OCI-LY7 (cell line): ENCODE results near the gene GNPTG. TPM values are rescaled to one million over a fixed set of nuclear protein-coding genes. Genes with fewer than 3 reads are reported as not detected.

Source experiments
- BruUV-seq: library from RNA; stranded (reverse); fragments of 400-500 nt; replicated peaks from 2 replicates; lab custom pipeline; 2021; lab: Mats Ljungman, UMichigan
- CTCF ChIA-PET: fragments of 300-600 bp; sonication (Branson Sonifier 250); formaldehyde crosslinking; loops from one replicate; lab custom pipeline; 2022; ENCODE audit warnings: antibody characterized with exemption; ENCODE audit not compliant: unreplicated experiment; lab: Charles Lee
- POLR2A ChIA-PET: fragments of 300-600 bp; sonication (Branson Sonifier 250); formaldehyde crosslinking; loops from one replicate; lab custom pipeline; 2022; ENCODE audit warnings: antibody characterized with exemption; lab: Charles Lee
- DNase-seq: peaks from one replicate; pipeline ENCODE4 v3.0.0-alpha.2; 2015; ENCODE audit warnings: low spot score
- H2AFZ ChIP-seq: fragments of 200-600 bp; sonication (generic), shearing (Covaris generic); 2 replicates; pipeline ENCODE4 v1.6.1; 2014; ENCODE audit warnings: mild to moderate bottlenecking, antibody characterized with exemption, low read length, moderate library complexity
- H3K27ac ChIP-seq: fragments of 200-600 bp; sonication (generic); 2 replicates; pipeline ENCODE4 v1.5.1; 2014; ENCODE audit warnings: mixed run types, low read depth, mild to moderate bottlenecking, moderate library complexity, low read length, inconsistent platforms; ENCODE audit not compliant: poor library complexity, severe bottlenecking
- H3K36me3 ChIP-seq: fragments of 200-600 bp; sonication (generic); 2 replicates; pipeline ENCODE4 v1.6.1; 2014; ENCODE audit warnings: mild to moderate bottlenecking, antibody characterized with exemption, low read length, moderate library complexity, mixed read lengths; ENCODE audit not compliant: insufficient read depth
- H3K4me1 ChIP-seq: fragments of 200-600 bp; sonication (generic); 2 replicates; pipeline ENCODE4 v1.5.1; 2014; ENCODE audit warnings: mild to moderate bottlenecking, low read length; ENCODE audit not compliant: insufficient read depth, poor library complexity, severe bottlenecking
- H3K4me2 ChIP-seq: fragments of 200-600 bp; sonication (generic); 2 replicates; pipeline ENCODE4 v1.6.1; 2014; ENCODE audit warnings: mild to moderate bottlenecking, low read length
- H3K4me3 ChIP-seq: fragments of 200-600 bp; sonication (generic); 2 replicates; pipeline ENCODE4 v1.5.1; 2014; ENCODE audit warnings: mild to moderate bottlenecking, low read depth, low read length; ENCODE audit not compliant: poor library complexity, severe bottlenecking
- H3K79me2 ChIP-seq: fragments of 200-600 bp; sonication (generic); 2 replicates; pipeline ENCODE4 v1.6.1; 2016; ENCODE audit warnings: low read depth, mild to moderate bottlenecking, low read length, moderate library complexity, mixed read lengths; ENCODE audit not compliant: insufficient read depth
- H3K9me2 ChIP-seq: fragments of 200-600 bp; sonication (generic); 2 replicates; pipeline ENCODE4 v1.6.1; 2016; ENCODE audit warnings: mild to moderate bottlenecking, low read length, mixed read lengths; ENCODE audit not compliant: insufficient read depth
- H3K9me3 ChIP-seq: fragments of 200-600 bp; sonication (generic); 2 replicates; pipeline ENCODE4 v1.6.1; 2014; ENCODE audit warnings: mild to moderate bottlenecking, mixed run types, low read length, mixed read lengths
- H4K20me1 ChIP-seq: fragments of 200-600 bp; sonication (generic); 2 replicates; pipeline ENCODE4 v1.6.1; 2014; ENCODE audit warnings: mild to moderate bottlenecking, antibody characterized with exemption, low read length, moderate library complexity, mixed read lengths; ENCODE audit not compliant: insufficient read depth
- EZH2phosphoT487 ChIP-seq: fragments of 200-600 bp; sonication (generic); IDR thresholded peaks from 2 replicates; pipeline ENCODE4 v1.6.1; 2018; ENCODE audit warnings: low read depth, borderline replicate concordance, mild to moderate bottlenecking, mixed run types, antibody characterized with exemption, low read length, moderate library complexity, mixed read lengths
- intact Hi-C: fragments of 100-400 bp; cut with micrococcal nuclease; formaldehyde crosslinking; loops from one replicate; pipeline ENCODE4 v1.10.0; 2022; ENCODE audit not compliant: unreplicated experiment
- total RNA-seq, 2 experiments: library from RNA; depleted of rRNA in 1 of 2; stranded (reverse); fragments of >200 nt in 1 of 2; shearing (Covaris generic) in 1 of 2; gene quantifications; 2 replicates each; pipeline ENCODE4 v1.2.3, GENCODE V29; 2014 to 2022
- TF ChIP-seq, protein P1 (sequence below): fragments of 200-600 bp; sonication (generic); conservative IDR thresholded peaks from 2 replicates; pipeline ENCODE4 v1.5.1; 2014; ENCODE audit warnings: mild to moderate bottlenecking, antibody characterized with exemption, low read length, moderate library complexity, mixed read lengths

The GNPTG gene
- total RNA-seq, 2 experiments from 2014 or later = 21.3 to 24.1 TPM

GRCh38 chr16:1324286-1324826 is 27.4 kb upstream of the GNPTG start:
- CTCF ChIA-PET = no interaction called here

DNA sequence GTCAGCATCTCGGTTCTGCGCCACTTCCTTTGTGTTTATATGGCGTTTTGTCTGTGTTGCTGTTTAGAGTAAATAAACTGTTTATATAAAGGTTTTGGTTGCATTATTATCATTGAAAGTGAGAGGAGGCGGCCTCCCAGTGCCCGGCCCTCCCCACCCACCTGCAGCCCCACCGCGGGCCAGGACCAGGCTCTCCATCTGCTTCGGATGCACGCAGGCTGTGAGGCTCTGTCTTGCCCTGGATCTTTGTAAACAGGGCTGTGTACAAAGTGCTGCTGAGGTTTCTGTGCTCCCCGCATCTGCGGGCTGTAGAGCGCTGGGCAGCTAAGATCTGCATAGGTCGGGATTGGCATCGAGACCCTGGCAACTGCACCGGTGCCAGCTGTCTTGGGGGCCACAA is 26.5 kb upstream of the GNPTG start:
- ChIA-PET CTCF (no interaction called here), POLR2A (no interaction called here)
- no TSS peak for BruUV-seq

More at GRCh38 chr16:1324286-1324826, 27.4 kb upstream of the GNPTG start:
- Histone ChIP-seq H2AFZ (no peak overlapping the region), H3K4me2 (no peak overlapping the region), H3K4me3 (no peak overlapping the region), H3K9me2 (no peaks in the 10 kb centered on the region), H3K4me1 (no peaks in the 10 kb centered on the region), H3K79me2 (no peaks in the 10 kb centered on the region), H3K9me3 (no peaks in the 10 kb centered on the region), H3K27ac (no peak overlapping the region), H4K20me1 (no peaks in the 10 kb centered on the region), H3K36me3 (peaks cover 66% of the 10 kb centered on the region)
- no TSS peak for BruUV-seq
- DNase-seq = no peak
- TF ChIP-seq, protein P1, sequence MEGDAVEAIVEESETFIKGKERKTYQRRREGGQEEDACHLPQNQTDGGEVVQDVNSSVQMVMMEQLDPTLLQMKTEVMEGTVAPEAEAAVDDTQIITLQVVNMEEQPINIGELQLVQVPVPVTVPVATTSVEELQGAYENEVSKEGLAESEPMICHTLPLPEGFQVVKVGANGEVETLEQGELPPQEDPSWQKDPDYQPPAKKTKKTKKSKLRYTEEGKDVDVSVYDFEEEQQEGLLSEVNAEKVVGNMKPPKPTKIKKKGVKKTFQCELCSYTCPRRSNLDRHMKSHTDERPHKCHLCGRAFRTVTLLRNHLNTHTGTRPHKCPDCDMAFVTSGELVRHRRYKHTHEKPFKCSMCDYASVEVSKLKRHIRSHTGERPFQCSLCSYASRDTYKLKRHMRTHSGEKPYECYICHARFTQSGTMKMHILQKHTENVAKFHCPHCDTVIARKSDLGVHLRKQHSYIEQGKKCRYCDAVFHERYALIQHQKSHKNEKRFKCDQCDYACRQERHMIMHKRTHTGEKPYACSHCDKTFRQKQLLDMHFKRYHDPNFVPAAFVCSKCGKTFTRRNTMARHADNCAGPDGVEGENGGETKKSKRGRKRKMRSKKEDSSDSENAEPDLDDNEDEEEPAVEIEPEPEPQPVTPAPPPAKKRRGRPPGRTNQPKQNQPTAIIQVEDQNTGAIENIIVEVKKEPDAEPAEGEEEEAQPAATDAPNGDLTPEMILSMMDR = no peak
- no peak for TF ChIP-seq EZH2phosphoT487
- intact Hi-C loops = no loop called here
- POLR2A ChIA-PET = no interaction called here

More for the DNA sequence above, 26.5 kb upstream of the GNPTG start:
- H3K4me1 ChIP-seq = no peaks in the 10 kb centered on the region
- H3K9me3 ChIP-seq = no peaks in the 10 kb centered on the region
- H3K4me3 ChIP-seq = no peak overlapping the region
- no peak overlapping the region for H3K4me2 ChIP-seq
- no peaks in the 10 kb centered on the region for H3K9me2 ChIP-seq
- H3K27ac ChIP-seq = no peak overlapping the region
- no peak overlapping the region for H2AFZ ChIP-seq
- H3K79me2 ChIP-seq = no peaks in the 10 kb centered on the region
- H3K36me3 ChIP-seq = peaks cover 57% of the 10 kb centered on the region
- no peak for DNase-seq
- TF ChIP-seq EZH2phosphoT487 = no peak
- TF ChIP-seq, protein P1 = no peak
- H4K20me1 ChIP-seq = no peaks in the 10 kb centered on the region
- intact Hi-C loops = no loop called here
